K562 treated with DMSO at 1 percent for 24 hours (cell line): ENCODE data around the gene PXK. TPM values are rescaled to one million over a fixed set of nuclear protein-coding genes. Genes with fewer than 3 reads are reported as not detected.

Experiments used
- total RNA-seq: library from RNA; unstranded; fragments of 300-600 nt; gene quantifications from 2 replicates; pipeline ENCODE4 v1.2.3, GENCODE V29; 2022; ENCODE audit warnings: low read depth; ENCODE audit not compliant: insufficient read depth

PXK gene
- total RNA-seq, result 14.9 and 17.0 TPM in 2 replicates

DNA sequence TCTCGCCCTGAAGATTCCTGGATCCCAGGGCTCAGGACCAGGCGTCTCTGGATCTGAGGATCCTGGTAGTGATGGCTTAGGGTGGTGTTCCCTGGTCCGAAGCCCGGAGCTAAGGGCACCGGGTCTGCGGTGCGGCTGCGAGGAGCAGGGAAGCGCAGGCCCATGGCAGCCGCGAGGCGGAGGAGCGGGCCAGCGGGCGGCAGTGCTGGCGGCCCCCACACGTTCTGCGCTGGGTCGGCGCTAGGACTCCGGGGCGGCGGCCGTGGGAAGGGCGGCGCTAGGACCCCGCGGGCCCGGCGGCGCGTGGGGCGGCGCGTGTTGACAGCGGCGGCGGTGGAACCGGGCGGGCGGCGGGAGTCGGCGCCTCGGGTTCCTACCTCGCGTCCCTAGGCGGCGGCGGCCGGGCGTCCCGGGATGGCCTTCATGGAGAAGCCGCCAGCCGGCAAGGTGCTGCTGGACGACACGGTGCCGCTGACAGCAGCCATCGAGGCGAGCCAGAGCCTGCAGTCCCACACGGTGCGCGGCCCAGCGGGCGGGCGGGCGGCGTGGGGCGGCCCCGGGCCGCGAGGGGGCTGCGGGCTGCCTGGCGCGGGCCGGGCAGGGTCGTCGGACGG, at the start of gene PXK:
TSS of gene PXK (plus strand) at position 318 of the 614 bp plus-strand sequence. CDS start at position 415, 97 bp downstream.

DNA sequence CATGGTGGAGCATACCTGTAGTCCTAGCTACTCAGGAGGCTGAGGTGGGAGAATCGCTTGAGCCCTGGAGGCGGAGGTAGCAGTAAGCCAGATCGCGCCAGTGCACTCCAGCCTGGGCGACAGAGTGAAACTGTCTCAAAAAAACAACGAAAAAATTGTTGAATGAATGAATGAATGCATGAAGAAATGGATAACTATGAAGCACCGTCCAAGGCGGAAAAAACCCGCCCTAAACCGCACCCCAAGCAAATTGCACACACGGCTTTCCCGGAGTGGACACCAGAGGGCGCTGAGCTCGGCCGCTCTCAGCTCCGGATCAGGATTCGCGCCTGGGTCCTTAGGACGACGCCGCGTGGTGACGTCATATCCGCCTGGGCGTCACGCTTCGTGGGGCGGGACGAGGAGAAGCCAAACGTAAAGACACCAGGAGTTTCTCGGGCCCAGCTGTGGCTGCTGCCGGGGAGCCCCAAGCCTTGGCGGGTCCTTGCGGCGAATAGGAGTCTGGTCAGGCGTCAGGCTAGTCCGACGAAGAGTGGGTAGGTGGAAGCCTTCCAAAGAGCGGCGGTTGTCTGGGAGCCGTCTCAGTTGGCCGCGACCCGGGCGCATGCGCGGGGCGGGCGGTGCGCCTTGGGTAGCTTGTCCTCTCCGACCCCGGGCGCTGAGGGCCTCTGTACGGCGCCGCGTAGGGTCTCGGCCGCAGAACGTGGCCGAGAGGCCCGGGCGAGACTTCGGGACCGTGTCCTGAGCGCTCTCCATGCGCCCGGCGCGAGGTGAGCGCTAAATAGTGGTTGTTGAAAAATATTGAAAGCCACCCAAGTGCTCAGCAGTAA, 26.6 kb upstream of the PXK start, which contains the start of the genes HTD2 and RPP14:
TSS of gene HTD2 (plus strand) at position 639 of the 830 bp plus-strand sequence. CDS start 11,094 bp downstream, outside the sequence.
TSS of gene RPP14 (plus strand) at position 364 of the 830 bp plus-strand sequence. CDS start 4,085 bp downstream, outside the sequence.

DNA sequence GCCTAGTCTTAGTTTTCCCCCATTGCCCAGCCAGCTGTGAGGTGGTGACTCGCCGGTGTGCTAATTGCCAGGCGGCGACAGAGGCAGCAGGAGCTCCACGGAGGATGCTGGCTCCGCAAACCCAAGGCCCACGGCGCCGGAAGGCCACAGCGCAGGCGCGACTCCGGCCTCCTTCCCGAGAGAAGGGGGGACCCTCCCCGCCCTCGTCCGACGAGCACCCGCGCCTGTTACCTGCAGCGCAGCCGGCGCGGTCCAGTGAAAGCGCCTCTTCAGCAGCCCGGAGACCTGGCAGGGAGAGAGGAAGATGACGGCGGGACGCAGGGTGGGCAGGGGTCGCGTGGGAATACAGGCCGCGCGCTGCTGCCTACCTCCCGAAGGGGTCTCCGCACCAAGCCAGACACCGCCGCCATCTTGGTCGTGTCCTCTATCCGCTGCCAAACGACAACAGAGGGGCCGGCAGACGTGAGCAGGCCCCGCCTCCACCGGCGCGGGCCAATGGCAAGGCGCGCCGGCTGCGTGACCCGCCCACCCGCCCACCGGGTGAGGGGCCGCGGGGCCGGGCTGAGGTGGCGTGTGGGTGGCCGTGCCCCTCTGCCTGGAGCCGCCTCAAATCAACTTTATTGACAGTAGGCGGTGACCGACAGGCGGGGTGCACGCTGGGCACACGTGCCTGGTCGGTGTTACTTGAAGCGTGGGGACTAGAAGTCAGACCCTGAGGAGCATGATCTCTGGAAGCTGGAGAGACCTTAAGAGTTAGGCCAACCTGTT, 100.9 kb downstream of the PXK start, which contains the start of gene PDHB:
TSS of gene PDHB (minus strand) at position 433 of the 768 bp plus-strand sequence. CDS start at position 410, 23 bp downstream.

Other genes with a start within 250 kb of the PXK start
- not detected in 2 replicates for gene DNASE1L3, start 121.9 kb upstream of the PXK start, total RNA-seq
- 5.0 and 5.1 TPM in 2 replicates for gene ABHD6, start 95.1 kb upstream of the PXK start, total RNA-seq
- 4.3 and 5.9 TPM in 2 replicates for gene RPP14, start 26.6 kb upstream of the PXK start, total RNA-seq
- 3.8 and 5.0 TPM in 2 replicates for gene HTD2, start 26.4 kb upstream of the PXK start, total RNA-seq
- 54.9 and 56.2 TPM in 2 replicates for gene PDHB, start 100.9 kb downstream of the PXK start, total RNA-seq
- 3.5 TPM in 2 replicates for gene KCTD6, start 159.2 kb downstream of the PXK start, total RNA-seq
- 0.75 TPM in 1 of 2 replicates, not detected in the other for gene ACOX2, start 204.3 kb downstream of the PXK start, total RNA-seq
- not detected in 2 replicates for gene FAM107A, start 244.5 kb downstream of the PXK start, total RNA-seq